Lower leg skin (tissue), 4 donors: Measurements from ENCODE around the gene NAB1. TPM values are rescaled to one million over a fixed set of nuclear protein-coding genes. Genes with fewer than 3 reads are reported as not detected.

Source experiments
- DNase-seq, 2 donors: peaks; one replicate each; pipeline ENCODE4 v3.0.0-alpha.2; 2019; ENCODE audit warnings: low spot score in 2 of 2
- H3K4me3 ChIP-seq: fragments of 200-600 bp; sonication (generic); 2 replicates; pipeline ENCODE4 v1.5.1; 2017; ENCODE audit warnings: mild to moderate bottlenecking, low read depth; ENCODE audit not compliant: poor library complexity, severe bottlenecking
- CTCF ChIP-seq, 3 donors: fragments of 450-650 bp; IDR thresholded peaks; one replicate each; pipeline ENCODE4 v1.5.1; 2016; ENCODE audit warnings: antibody characterized with exemption in 3 of 3, mild to moderate bottlenecking in 3 of 3, moderate library complexity in 2 of 3
- POLR2A ChIP-seq, 2 donors: fragments of 450-650 bp; IDR thresholded peaks; one replicate each; pipeline ENCODE4 v1.6.1; 2016 to 2017; ENCODE audit warnings: antibody characterized with exemption in 2 of 2, mild to moderate bottlenecking in 1 of 2, moderate library complexity in 1 of 2
- WGBS, 2 donors: methylation state at CpG; one replicate each; pipeline ENCODE4 v1.1.5; 2018; 5-methylcytosine and 5-hydroxymethylcytosine counted together
- intact Hi-C: fragments of 100-400 bp; cut with DNase I; formaldehyde crosslinking; loops from one replicate; pipeline ENCODE4 v1.15.0; 2023; ENCODE audit warnings: low total_unique reads
- total RNA-seq, 4 donors: library from RNA; depleted of rRNA; stranded (reverse); fragments of >200 nt; gene quantifications; one replicate each; pipeline ENCODE4 v1.1.0, GENCODE V29; 2016

NAB1 gene
- total RNA-seq, 4 donors from 2014 or later: 66.8 to 82.0 (median 75.1) TPM

- no peak for DNase-seq
- no peak for TF ChIP-seq CTCF (IDR thresholded peaks at IDR 0.05)
- TF ChIP-seq POLR2A (IDR thresholded peaks at IDR 0.05): no peak
- 73 to 74% methylated on average over 6 of the region's 6 CpGs for WGBS, 2 donors
- H3K4me3 ChIP-seq: no peak overlapping the region
- intact Hi-C loops: no loop called here
These were observed 71.4 kb downstream of the NAB1 start for GRCh38 chr2:190720276-190720675.

- TF ChIP-seq POLR2A (IDR thresholded peaks at IDR 0.05): no peak
- TF ChIP-seq CTCF (IDR thresholded peaks at IDR 0.05): no peak
- no peak for DNase-seq
- WGBS, 2 donors: 83 to 89% methylated on average over 1 of the region's 1 CpG
These were observed 71.8 kb downstream of the NAB1 start for GRCh38 chr2:190720691-190721090.

GRCh38 chr2:190722061-190722759 is 73.3 kb downstream of the NAB1 start:
- intact Hi-C loops: no loop called here
- no peak for DNase-seq
- no peak for TF ChIP-seq POLR2A (IDR thresholded peaks at IDR 0.05)
- no peak for TF ChIP-seq CTCF (IDR thresholded peaks at IDR 0.05)
- 77 to 83% methylated on average over 4 of the region's 4 CpGs for WGBS, 2 donors
- no peak overlapping the region for H3K4me3 ChIP-seq

More at GRCh38 chr2:190720691-190721090, 71.8 kb downstream of the NAB1 start:
- intact Hi-C loops: no loop called here
- H3K4me3 ChIP-seq: no peak overlapping the region

GRCh38 chr2:190722835-190723234 is 74.0 kb downstream of the NAB1 start:
- intact Hi-C loops: no loop called here
- WGBS, 2 donors: 66 to 76% methylated on average over 6 of the region's 6 CpGs

GRCh38 chr2:190723397-190724090 is 74.7 kb downstream of the NAB1 start:
- TF ChIP-seq CTCF (IDR thresholded peaks at IDR 0.05) (no peak), POLR2A (IDR thresholded peaks at IDR 0.05) (no peak)
- H3K4me3 ChIP-seq: no peak overlapping the region
- 67 to 75% methylated on average over 7 of the region's 7 CpGs for WGBS, 2 donors
- intact Hi-C loops: no loop called here
- DNase-seq: no peak

More at GRCh38 chr2:190722835-190723234, 74.0 kb downstream of the NAB1 start:
- no peak for DNase-seq
- H3K4me3 ChIP-seq: no peak overlapping the region
- TF ChIP-seq CTCF (IDR thresholded peaks at IDR 0.05) (no peak), POLR2A (IDR thresholded peaks at IDR 0.05) (no peak)
